GM12872 (cell line): ENCODE data around the gene RAP1GAP2.

Source experiments
- TF ChIP-seq, protein P1 (sequence below): IDR thresholded peaks from 3 replicates; pipeline ENCODE4 v1.5.1; 2011; ENCODE audit warnings: low read depth, mild to moderate bottlenecking, low read length, moderate library complexity; ENCODE audit not compliant: insufficient read depth

RAP1GAP2 gene

GRCh38 chr17:3011891-3012290 is 215.7 kb downstream of the RAP1GAP2 start:
- TF ChIP-seq, protein P1, sequence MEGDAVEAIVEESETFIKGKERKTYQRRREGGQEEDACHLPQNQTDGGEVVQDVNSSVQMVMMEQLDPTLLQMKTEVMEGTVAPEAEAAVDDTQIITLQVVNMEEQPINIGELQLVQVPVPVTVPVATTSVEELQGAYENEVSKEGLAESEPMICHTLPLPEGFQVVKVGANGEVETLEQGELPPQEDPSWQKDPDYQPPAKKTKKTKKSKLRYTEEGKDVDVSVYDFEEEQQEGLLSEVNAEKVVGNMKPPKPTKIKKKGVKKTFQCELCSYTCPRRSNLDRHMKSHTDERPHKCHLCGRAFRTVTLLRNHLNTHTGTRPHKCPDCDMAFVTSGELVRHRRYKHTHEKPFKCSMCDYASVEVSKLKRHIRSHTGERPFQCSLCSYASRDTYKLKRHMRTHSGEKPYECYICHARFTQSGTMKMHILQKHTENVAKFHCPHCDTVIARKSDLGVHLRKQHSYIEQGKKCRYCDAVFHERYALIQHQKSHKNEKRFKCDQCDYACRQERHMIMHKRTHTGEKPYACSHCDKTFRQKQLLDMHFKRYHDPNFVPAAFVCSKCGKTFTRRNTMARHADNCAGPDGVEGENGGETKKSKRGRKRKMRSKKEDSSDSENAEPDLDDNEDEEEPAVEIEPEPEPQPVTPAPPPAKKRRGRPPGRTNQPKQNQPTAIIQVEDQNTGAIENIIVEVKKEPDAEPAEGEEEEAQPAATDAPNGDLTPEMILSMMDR: no peak

GRCh38 chr17:3012926-3013581 is 216.8 kb downstream of the RAP1GAP2 start:
- TF ChIP-seq, protein P1: peak; percentile 86

DNA sequence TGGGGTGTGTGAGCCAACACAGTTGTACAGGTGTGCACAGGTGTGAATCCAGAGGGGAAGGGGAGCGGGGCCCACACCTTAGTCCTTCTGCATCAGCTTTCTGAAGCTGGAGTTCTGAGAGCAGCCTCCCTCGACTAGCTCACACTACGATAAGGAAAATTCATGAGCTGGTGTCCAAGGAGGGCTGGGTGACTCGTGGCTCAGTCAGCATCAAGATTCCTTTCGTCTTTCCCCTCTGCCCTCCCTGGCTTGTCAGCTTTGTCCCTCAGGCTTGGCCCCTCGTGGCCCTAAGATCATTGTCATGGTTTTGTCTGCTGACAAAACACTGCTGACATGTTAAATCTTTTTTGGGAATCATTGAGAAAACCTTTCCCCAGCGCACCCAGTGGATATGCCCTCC is 219.7 kb downstream of the RAP1GAP2 start:
- TF ChIP-seq, protein P1: no peak

DNA sequence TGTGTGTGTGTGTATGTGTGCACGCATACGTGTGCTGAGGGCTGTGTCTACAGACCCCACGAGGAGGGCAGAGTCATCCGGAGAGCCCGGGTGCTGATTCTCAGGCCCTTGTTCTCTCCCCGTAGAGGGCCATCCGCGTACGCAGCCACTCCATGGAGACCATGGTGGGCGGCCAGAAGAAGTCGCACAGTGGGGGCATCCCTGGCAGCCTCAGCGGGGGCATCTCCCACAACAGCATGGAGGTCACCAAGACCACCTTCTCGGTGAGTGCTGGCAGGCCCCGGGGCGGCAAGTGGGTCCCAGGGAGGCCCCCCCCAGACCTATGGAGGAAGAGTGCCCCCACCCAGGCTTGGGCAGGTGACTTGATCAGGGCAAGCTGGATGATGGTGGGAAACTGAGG is 221.7 kb downstream of the RAP1GAP2 start:
- TF ChIP-seq, protein P1: no peak

DNA sequence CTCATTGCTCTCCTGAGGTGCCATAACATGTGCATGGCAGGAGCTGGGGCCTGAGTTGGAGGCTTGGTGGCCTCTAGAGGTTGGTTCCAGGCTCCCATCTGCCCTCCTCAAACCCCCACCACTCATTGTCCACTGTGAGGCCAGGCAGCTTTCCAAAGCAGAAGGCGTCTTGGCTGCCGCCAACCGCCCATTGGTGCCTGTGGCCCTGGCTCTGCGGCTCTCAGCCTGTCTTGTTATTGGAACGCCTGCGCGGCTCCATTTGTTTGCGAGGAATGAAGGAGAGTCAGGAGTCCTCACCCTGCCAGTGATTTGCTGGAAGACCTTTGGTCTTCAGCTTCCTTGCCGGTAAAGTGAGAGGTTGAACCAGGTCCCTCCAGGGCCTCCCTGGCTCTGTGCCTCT is 223.5 kb downstream of the RAP1GAP2 start:
- TF ChIP-seq, protein P1: no peak

GRCh38 chr17:3020381-3020780 is 224.1 kb downstream of the RAP1GAP2 start:
- TF ChIP-seq, protein P1: no peak

DNA sequence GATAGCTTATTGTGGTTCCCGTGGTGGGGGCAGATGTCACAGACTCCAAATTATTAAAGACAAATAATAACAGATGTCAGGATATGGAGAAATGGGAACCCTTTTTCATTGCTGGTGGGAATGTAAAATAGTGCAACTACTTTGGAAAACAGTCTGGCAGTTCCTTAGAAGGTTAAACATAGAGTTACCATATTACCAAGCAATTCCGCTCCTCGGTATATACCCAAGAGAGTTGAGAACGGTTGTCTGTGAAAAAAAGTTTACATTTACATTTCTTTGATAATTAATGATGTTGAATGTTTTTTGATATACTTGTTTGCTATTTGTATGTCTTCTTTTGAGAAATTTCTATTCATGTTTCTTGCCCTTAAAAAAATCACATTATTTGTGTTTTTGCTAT is 226.0 kb downstream of the RAP1GAP2 start:
- TF ChIP-seq, protein P1: no peak
